GM18526 (cell line): ENCODE measurements around the gene ACADL.

Source experiments
- POLR2A ChIP-seq: IDR thresholded peaks from 3 replicates; pipeline ENCODE4 v1.6.1; 2011; ENCODE audit not compliant: insufficient read length; ENCODE audit errors: extremely low read depth

ACADL gene

GRCh38 chr2:210179351-210179990 lies 45.8 kb downstream of the ACADL start:
- TF ChIP-seq POLR2A, result no peak

- no peak for TF ChIP-seq POLR2A
These were observed 47.5 kb downstream of the ACADL start for GRCh38 chr2:210177769-210178168.

GRCh38 chr2:210174086-210174485 lies 51.2 kb downstream of the ACADL start:
- TF ChIP-seq POLR2A, result no peak

GRCh38 chr2:210172219-210172575 lies 53.0 kb downstream of the ACADL start:
- TF ChIP-seq POLR2A, result no peak

- TF ChIP-seq POLR2A, result peak; percentile 57
These were observed 53.7 kb downstream of the ACADL start, which contains the start of gene KANSL1L for GRCh38 chr2:210171309-210172218. Gene KANSL1L (minus strand): TSS chr2:210171409. CDS start chr2:210154582, 16,827 bp downstream.

- TF ChIP-seq POLR2A, result peak; percentile 52
These were observed 54.6 kb downstream of the ACADL start for GRCh38 chr2:210170446-210171303.

GRCh38 chr2:210170196-210170445 lies 55.1 kb downstream of the ACADL start:
- no peak for TF ChIP-seq POLR2A

- TF ChIP-seq POLR2A, result no peak
These were observed 55.6 kb downstream of the ACADL start for GRCh38 chr2:210169516-210170195.

- TF ChIP-seq POLR2A, result no peak
These were observed 58.0 kb downstream of the ACADL start for GRCh38 chr2:210167227-210167626.

GRCh38 chr2:210162466-210163124 lies 62.7 kb downstream of the ACADL start:
- no peak for TF ChIP-seq POLR2A

- no peak for TF ChIP-seq POLR2A
These were observed 66.2 kb downstream of the ACADL start for GRCh38 chr2:210159059-210159458.

GRCh38 chr2:210158236-210158635 lies 67.0 kb downstream of the ACADL start:
- no peak for TF ChIP-seq POLR2A

- no peak for TF ChIP-seq POLR2A
These were observed 67.7 kb downstream of the ACADL start for GRCh38 chr2:210157526-210157925.

- no peak for TF ChIP-seq POLR2A
These were observed 77.6 kb downstream of the ACADL start for GRCh38 chr2:210147614-210148013.
